ENCODE results near the gene C1S. TPM values are rescaled to one million over a fixed set of nuclear protein-coding genes. Genes with fewer than 3 reads are reported as not detected.

C1S gene
- 100 to 1,000 TPM in 1 of 2 donors, 10 to 100 TPM in 1; 22.0 to 231 TPM for total RNA-seq

DNA sequence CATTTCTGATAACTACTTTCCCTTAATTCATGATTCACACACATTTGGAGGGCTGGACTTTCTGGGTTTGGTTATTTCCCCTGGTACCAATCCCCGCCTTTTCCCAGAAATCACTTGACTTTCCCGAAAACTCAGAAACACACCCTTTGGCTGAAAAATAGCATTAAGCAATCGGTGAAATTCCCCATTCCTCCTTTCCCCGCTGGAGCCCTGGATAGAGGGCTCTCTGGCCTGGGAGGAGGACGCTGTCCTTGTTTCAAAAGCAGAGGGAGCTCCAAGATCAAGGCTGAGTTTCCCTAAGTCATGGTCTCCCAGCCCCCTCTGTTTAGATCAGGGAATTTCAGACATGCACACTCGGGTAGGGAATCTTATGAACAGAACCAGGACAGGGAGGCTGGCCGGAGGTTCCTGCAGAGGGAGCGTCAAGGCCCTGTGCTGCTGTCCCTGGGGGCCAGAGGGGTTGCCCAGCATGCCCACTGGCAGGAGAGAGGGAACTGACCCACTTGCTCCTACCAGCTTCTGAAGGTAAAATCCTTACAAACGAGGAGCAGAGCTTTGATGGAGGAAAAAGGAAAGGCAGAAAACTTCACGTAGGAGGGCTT lies at the start of gene C1S:
TSS of gene C1S (plus strand) at position 366 of the 602 bp plus-strand sequence. CDS start 1,195 bp downstream, outside the sequence.

DNA sequence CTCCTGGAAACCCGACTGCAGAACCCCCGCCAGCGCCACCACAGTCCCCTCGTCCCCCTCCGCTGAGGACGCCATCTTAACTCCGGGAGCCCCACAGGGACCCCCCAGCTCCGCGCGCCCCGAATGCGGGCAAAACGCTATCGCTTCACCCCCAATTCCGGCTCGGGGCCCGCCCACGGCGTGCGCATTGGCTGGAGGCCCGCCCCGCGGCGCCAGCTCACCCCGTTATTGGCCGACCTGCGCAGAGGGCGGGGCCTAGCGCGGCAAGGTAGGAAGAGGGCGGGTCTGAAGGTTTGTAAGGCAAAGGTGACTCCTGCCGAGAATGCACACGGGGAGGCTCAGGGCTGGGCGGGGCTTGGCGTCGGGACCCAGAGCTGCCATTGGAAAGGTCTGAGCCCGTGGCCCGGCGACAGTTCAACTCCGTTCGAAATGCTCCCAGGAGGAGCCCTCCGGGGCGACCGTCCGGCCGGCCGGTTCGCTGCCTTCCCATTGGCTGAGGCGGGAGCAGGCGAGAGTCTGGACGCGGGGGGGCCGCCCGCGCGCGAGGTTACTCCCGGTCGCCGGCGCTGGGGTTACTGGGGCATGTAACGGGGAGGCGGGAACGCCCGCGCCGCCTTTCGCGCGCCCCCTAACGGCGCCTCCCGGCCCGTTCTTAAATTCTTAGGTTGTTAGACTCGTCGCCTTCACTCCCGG lies 42.0 kb upstream of the C1S start, which contains the start of gene LPCAT3:
TSS of gene LPCAT3 (minus strand) at position 127 of the 693 bp plus-strand sequence. CDS start at position 75, 52 bp downstream.

DNA sequence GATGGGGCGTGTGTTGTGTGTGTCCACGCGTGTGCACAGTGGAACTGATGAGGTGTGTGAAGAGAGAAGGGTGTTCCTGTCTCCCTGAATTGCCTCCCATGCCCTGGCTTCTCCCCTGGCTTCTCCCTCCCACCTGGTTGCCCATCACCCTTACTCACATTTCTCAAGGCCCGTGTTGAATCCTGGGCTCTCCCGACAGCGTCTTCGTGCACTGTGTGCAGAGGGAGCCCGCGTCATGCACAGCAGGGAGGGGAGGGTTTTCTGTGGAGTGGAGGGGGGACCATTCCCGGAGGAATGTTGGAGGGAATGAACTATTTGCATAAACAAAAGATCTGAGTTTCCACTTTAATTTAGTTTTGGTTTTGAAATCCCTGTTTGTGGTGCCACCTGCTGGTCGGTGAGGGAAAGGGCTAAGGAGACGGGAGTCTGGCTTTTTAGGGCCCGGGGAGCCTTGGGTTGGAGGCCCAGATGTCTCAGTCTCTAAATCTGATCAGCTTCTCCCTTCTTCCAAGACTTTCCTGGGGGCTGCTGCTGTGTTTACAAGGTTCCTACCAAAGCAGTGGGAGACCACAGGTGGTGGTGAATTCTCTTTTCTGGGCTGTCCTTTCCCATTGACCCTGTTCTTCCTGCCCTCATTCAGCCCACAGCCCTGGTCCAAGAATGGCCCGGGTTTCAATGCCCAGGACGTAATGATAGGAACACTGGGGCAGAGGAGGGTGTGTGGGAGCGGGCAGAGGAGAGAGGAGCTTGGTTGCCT lies 31.9 kb downstream of the C1S start, which contains the start of gene C1R:
TSS of gene C1R (minus strand) at position 217 of the 757 bp plus-strand sequence. CDS start at position 160, 57 bp downstream.

DNA sequence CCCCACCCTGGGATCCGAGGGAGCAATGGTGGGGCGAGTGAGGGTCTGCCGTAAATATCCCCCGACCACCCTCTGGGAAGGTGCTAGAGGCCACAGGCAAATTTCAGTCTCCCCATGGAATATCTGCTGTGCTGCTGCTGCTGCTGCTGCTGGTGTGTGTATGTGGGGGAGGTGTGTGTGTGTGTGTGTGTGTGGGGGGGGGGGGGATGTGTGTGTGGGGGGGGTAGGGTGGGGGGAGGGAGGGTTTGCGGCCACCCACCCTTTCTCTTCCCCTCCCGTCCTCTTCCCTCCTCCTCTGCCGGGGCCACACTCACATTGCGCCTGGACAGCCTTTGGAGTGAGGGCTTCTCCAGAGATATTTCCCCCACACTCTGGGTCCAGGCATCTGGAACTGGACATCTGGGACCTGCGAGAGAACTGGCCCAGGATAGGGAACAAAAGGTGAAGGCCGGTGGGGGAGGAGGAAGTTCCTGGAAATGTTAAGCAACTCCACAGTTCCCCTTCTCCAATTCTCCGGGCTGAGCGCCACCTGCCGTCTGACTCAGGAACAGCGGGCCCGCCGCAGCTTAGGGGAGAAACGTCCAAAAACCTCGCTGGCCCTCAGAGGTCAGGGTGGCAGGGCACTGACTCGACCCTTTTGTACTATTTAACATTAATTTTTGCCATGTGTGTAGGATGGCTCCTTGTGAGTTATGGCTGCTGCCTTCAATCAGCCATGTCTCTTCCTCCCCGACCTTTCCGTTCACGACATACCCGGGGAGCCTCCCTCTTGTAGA lies 48.5 kb downstream of the C1S start, which contains the start of gene C1RL:
TSS of gene C1RL (minus strand) at position 419 of the 776 bp plus-strand sequence. CDS start at position 385, 34 bp downstream.

Small RNA genes within 50 kb of the gene (small RNA-seq; reads per million reads assigned to genes)
- gene AC006512.1 (0 reads per million in 2 donors), gene RNU6-485P (0 reads per million in 2 donors)

Other genes with a start within 250 kb of the C1S start
- under 1 TPM; under 0.01 to 0.33 TPM for gene GPR162, start 238.9 kb upstream of the C1S start, total RNA-seq
- gene P3H3, start 232.3 kb upstream of the C1S start, total RNA-seq: 10 to 100 TPM; 13.4 to 36.3 TPM
- under 1 TPM; 0.33 to 0.69 TPM for gene GNB3, start 219.8 kb upstream of the C1S start, total RNA-seq
- 10 to 100 TPM; 16.9 to 54.9 TPM for gene CDCA3, start 209.4 kb upstream of the C1S start, total RNA-seq
- gene USP5, start 208.6 kb upstream of the C1S start, total RNA-seq: 10 to 100 TPM; 89.2 to 93.3 TPM
- gene TPI1, start 193.2 kb upstream of the C1S start, total RNA-seq: 100 to 1,000 TPM; 611 to 916 TPM
- 1 to 10 TPM; 5.2 to 8.0 TPM for gene SPSB2, start 187.4 kb upstream of the C1S start, total RNA-seq
- 10 to 100 TPM in 1 of 2 donors, 1 to 10 TPM in 1; 6.2 to 10.3 TPM for gene LRRC23, start 155.9 kb upstream of the C1S start, total RNA-seq
- gene ENO2, start 146.1 kb upstream of the C1S start, total RNA-seq: 10 to 100 TPM; 17.9 to 20.3 TPM
- 10 to 100 TPM in 1 of 2 donors, 1 to 10 TPM in 1; 8.6 to 13.3 TPM for gene ATN1, start 132.8 kb upstream of the C1S start, total RNA-seq
- gene RNU7-1, start 116.9 kb upstream of the C1S start, total RNA-seq: not detected
- 10 to 100 TPM; 49.9 to 66.3 TPM for gene C12orf57, start 116.7 kb upstream of the C1S start, total RNA-seq
- under 1 TPM in 1 of 2 donors, not detected in 1; 0.33 TPM for gene PTPN6, start 109.4 kb upstream of the C1S start, total RNA-seq
- 100 to 1,000 TPM; 172 to 255 TPM for gene PHB2, start 90.1 kb upstream of the C1S start, total RNA-seq
- 10 to 100 TPM; 31.0 to 59.6 TPM for gene EMG1, start 89.8 kb upstream of the C1S start, total RNA-seq
- 10 to 100 TPM; 18.0 to 20.6 TPM for gene LPCAT3, start 42.2 kb upstream of the C1S start, total RNA-seq
- 100 to 1,000 TPM in 1 of 2 donors, 10 to 100 TPM in 1; 16.3 to 149 TPM for gene C1R, start 31.7 kb downstream of the C1S start, total RNA-seq
- gene C1RL, start 48.5 kb downstream of the C1S start, total RNA-seq: 10 to 100 TPM; 18.0 to 21.0 TPM
- gene RBP5, start 68.2 kb downstream of the C1S start, total RNA-seq: not detected
- 1 to 10 TPM; 2.7 to 9.3 TPM for gene CLSTN3, start 69.7 kb downstream of the C1S start, total RNA-seq
- gene PEX5, start 129.0 kb downstream of the C1S start, total RNA-seq: 10 to 100 TPM; 22.0 to 34.8 TPM
- not detected for gene ACSM4, start 243.4 kb downstream of the C1S start, total RNA-seq

All from melanocyte of skin (primary cell).